GM23338 (cell line): ENCODE measurements around the gene PNPLA7. TPM values are rescaled to one million over a fixed set of nuclear protein-coding genes. Genes with fewer than 3 reads are reported as not detected.
A peak's percentile ranks its signal among the peaks of the same experiment; 100 is the strongest.

Experiments used
- ATAC-seq: fragments of 200-7000 bp; cut with Tn5 transposase; 3 replicates; pipeline ENCODE4 v1.9.1; 2020
- DNase-seq: peaks from one replicate; pipeline ENCODE4 v3.0.0-alpha.2; 2015; ENCODE audit warnings: low spot score
- H2AFZ ChIP-seq: fragments of 200-600 bp; sonication (generic); 2 replicates; pipeline ENCODE4 v1.8.0; 2016; ENCODE audit warnings: antibody characterized with exemption, mild to moderate bottlenecking, moderate library complexity
- H3F3A ChIP-seq: fragments of 200-600 bp; sonication (generic); replicated peaks from 2 replicates; pipeline ENCODE4 v1.8.0; 2017; ENCODE audit warnings: antibody characterized with exemption, mixed run types, low read depth
- H3K27ac ChIP-seq: fragments of 200-600 bp; sonication (generic); 2 replicates; pipeline ENCODE4 v1.6.1; 2016; ENCODE audit warnings: low read depth
- H3K27me3 ChIP-seq: fragments of 200-600 bp; sonication (generic); 2 replicates; pipeline ENCODE4 v1.8.0; 2016; ENCODE audit warnings: mild to moderate bottlenecking, mixed run types, moderate library complexity; ENCODE audit not compliant: insufficient read depth
- H3K36me3 ChIP-seq: fragments of 200-600 bp; sonication (generic); 2 replicates; pipeline ENCODE4 v1.8.0; 2016; ENCODE audit warnings: mild to moderate bottlenecking; ENCODE audit not compliant: insufficient read depth
- H3K4me1 ChIP-seq: fragments of 200-600 bp; sonication (generic); 2 replicates; pipeline ENCODE4 v1.8.0; 2016; ENCODE audit warnings: mild to moderate bottlenecking, moderate library complexity; ENCODE audit not compliant: insufficient read depth
- H3K4me2 ChIP-seq: fragments of 200-600 bp; sonication (generic); 2 replicates; pipeline ENCODE4 v1.7.1; 2017; ENCODE audit warnings: mixed run types
- H3K4me3 ChIP-seq: fragments of 200-600 bp; sonication (generic); 2 replicates; pipeline ENCODE4 v1.6.1; 2016; ENCODE audit warnings: mixed run types
- H3K79me2 ChIP-seq: fragments of 200-600 bp; sonication (generic); replicated peaks from 2 replicates; pipeline ENCODE4 v1.8.0; 2017; ENCODE audit warnings: mild to moderate bottlenecking; ENCODE audit not compliant: insufficient read depth
- H3K9me2 ChIP-seq: fragments of 200-600 bp; sonication (generic); 2 replicates; pipeline ENCODE4 v1.8.0; 2017; ENCODE audit not compliant: insufficient read depth
- H4K20me1 ChIP-seq: fragments of 200-600 bp; sonication (generic); replicated peaks from 2 replicates; pipeline ENCODE4 v1.8.0; 2017; ENCODE audit warnings: mild to moderate bottlenecking; ENCODE audit not compliant: insufficient read depth
- H3K27ac Mint-ChIP-seq: 2 replicates; pipeline ENCODE4 v1.8.0; 2020; ENCODE audit warnings: inconsistent platforms, mild to moderate bottlenecking, moderate library complexity, mixed read lengths
- H3K27me3 Mint-ChIP-seq: 3 replicates; pipeline ENCODE4 v1.8.0; 2022; ENCODE audit warnings: low read depth, mild to moderate bottlenecking, moderate library complexity, mixed read lengths, inconsistent platforms; ENCODE audit not compliant: insufficient read depth, poor library complexity
- H3K36me3 Mint-ChIP-seq: 3 replicates; pipeline ENCODE4 v1.8.0; 2021; ENCODE audit warnings: low read depth, mild to moderate bottlenecking, inconsistent platforms, moderate library complexity, mixed read lengths
- H3K4me1 Mint-ChIP-seq: 3 replicates; pipeline ENCODE4 v1.8.0; 2020; ENCODE audit warnings: mild to moderate bottlenecking, inconsistent platforms, mixed read lengths
- H3K4me3 Mint-ChIP-seq: 3 replicates; pipeline ENCODE4 v1.8.0; 2021; ENCODE audit warnings: moderate library complexity, mild to moderate bottlenecking, inconsistent platforms, mixed read lengths
- H3K9me3 Mint-ChIP-seq: 3 replicates; pipeline ENCODE4 v1.8.0; 2020; ENCODE audit warnings: moderate library complexity, mild to moderate bottlenecking, inconsistent platforms, mixed read lengths
- CREB1 ChIP-seq: fragments of 250-450 bp; sonication (Bioruptor Pico); IDR thresholded peaks from 2 replicates; pipeline ENCODE4 v1.5.0; 2020; ENCODE audit warnings: low read depth, mild to moderate bottlenecking, moderate library complexity
- CTCF ChIP-seq, 2 experiments: fragments of 200-600 bp in 1 of 2; sonication (generic) in 1 of 2; conservative IDR thresholded peaks; 2 replicates each; pipeline versions ENCODE4 v1.5.1 to v1.6.1; 2016 to 2017; ENCODE audit warnings: antibody characterized with exemption in 2 of 2, low read depth in 2 of 2, mild to moderate bottlenecking in 2 of 2, moderate library complexity in 1 of 2
- EZH2 ChIP-seq: fragments of 200-600 bp; sonication (generic); IDR thresholded peaks from one replicate; pipeline ENCODE4 v1.8.0; 2017; ENCODE audit warnings: antibody characterized with exemption, mild to moderate bottlenecking, low read depth; ENCODE audit not compliant: unreplicated experiment
- JUNB ChIP-seq: IDR thresholded peaks from one replicate; pipeline ENCODE4 v1.6.1; 2016; ENCODE audit warnings: antibody characterized with exemption; ENCODE audit not compliant: unreplicated experiment
- NANOG ChIP-seq: IDR thresholded peaks from 2 replicates; pipeline ENCODE4 v1.6.1; 2016; ENCODE audit warnings: antibody characterized with exemption, borderline replicate concordance
- POLR2AphosphoS5 ChIP-seq: IDR thresholded peaks from 2 replicates; pipeline ENCODE4 v1.6.1; 2016; ENCODE audit warnings: antibody characterized with exemption, low read depth
- STAT1 ChIP-seq: IDR thresholded peaks from one replicate; pipeline ENCODE4 v1.6.1; 2016; ENCODE audit warnings: antibody characterized with exemption; ENCODE audit not compliant: unreplicated experiment
- ZNF114 ChIP-seq: fragments of 250-450 bp; sonication (Bioruptor Pico); IDR thresholded peaks from 2 replicates; pipeline ENCODE4 v1.5.0; 2020; ENCODE audit warnings: mild to moderate bottlenecking, moderate library complexity
- ZNF331 ChIP-seq: fragments of 250-450 bp; sonication (Bioruptor Pico); IDR thresholded peaks from 2 replicates; pipeline ENCODE4 v1.5.0; 2020; ENCODE audit warnings: low read depth, mild to moderate bottlenecking, moderate library complexity
- polyA plus RNA-seq: library from polyadenylated mRNA; unstranded; fragments of >200 nt; fragmentation: Nextera tagmentation; extraction: Ambion mirVana; gene quantifications from 2 replicates; pipeline ENCODE4 v1.2.1, GENCODE V29; 2016
- total RNA-seq: library from RNA; depleted of rRNA; stranded (reverse); fragments of >200 nt; shearing (Covaris generic); gene quantifications from 2 replicates; pipeline ENCODE4 v1.2.3, GENCODE V29; 2014
- TF ChIP-seq, protein P1 (sequence below): IDR thresholded peaks from one replicate; pipeline ENCODE4 v1.6.1; 2018; ENCODE audit warnings: antibody characterized with exemption; ENCODE audit not compliant: unreplicated experiment
- TF ChIP-seq, protein P2 (sequence below): IDR thresholded peaks from 2 replicates; pipeline ENCODE4 v1.6.1; 2016; ENCODE audit warnings: antibody characterized with exemption

The PNPLA7 gene
- total and polyA plus RNA-seq, 2 experiments from 2014 or later = 0.45 to 0.80 TPM

- TF ChIP-seq, protein P1, sequence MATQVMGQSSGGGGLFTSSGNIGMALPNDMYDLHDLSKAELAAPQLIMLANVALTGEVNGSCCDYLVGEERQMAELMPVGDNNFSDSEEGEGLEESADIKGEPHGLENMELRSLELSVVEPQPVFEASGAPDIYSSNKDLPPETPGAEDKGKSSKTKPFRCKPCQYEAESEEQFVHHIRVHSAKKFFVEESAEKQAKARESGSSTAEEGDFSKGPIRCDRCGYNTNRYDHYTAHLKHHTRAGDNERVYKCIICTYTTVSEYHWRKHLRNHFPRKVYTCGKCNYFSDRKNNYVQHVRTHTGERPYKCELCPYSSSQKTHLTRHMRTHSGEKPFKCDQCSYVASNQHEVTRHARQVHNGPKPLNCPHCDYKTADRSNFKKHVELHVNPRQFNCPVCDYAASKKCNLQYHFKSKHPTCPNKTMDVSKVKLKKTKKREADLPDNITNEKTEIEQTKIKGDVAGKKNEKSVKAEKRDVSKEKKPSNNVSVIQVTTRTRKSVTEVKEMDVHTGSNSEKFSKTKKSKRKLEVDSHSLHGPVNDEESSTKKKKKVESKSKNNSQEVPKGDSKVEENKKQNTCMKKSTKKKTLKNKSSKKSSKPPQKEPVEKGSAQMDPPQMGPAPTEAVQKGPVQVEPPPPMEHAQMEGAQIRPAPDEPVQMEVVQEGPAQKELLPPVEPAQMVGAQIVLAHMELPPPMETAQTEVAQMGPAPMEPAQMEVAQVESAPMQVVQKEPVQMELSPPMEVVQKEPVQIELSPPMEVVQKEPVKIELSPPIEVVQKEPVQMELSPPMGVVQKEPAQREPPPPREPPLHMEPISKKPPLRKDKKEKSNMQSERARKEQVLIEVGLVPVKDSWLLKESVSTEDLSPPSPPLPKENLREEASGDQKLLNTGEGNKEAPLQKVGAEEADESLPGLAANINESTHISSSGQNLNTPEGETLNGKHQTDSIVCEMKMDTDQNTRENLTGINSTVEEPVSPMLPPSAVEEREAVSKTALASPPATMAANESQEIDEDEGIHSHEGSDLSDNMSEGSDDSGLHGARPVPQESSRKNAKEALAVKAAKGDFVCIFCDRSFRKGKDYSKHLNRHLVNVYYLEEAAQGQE = no peak
- TF ChIP-seq POLR2AphosphoS5 = no peak; the same call in none of the 2 replicates
- H3K27ac Mint-ChIP-seq = no peak overlapping the region
- H3K27ac ChIP-seq = no peak overlapping the region
These were observed 96.5 kb downstream of the PNPLA7 start for GRCh38 chr9:137453643-137454081.

GRCh38 chr9:137452761-137453642 is 97.2 kb downstream of the PNPLA7 start:
- Histone ChIP-seq H4K20me1 (no peaks in the 10 kb centered on the region; the same call in 1 of the 2 replicates), H3K79me2 (no peaks in the 10 kb centered on the region), H3K36me3 (peaks cover 6% of the 10 kb centered on the region; the same call in 1 of the 2 replicates), H3K27me3 (no peaks in the 10 kb centered on the region), H3K4me3 (peak overlapping the region; percentile 65), H3K4me2 (peak overlapping the region; percentile 90), H3F3A (0 out of 2 replicates have a peak, but pooled peaks cover 3% of the 10 kb centered on the region), H2AFZ (no peak overlapping the region), H3K9me2 (no peaks in the 10 kb centered on the region), H3K27ac (no peak overlapping the region), H3K4me1 (peaks cover 6% of the 10 kb centered on the region; the same call in 1 of the 2 replicates)
- Mint-ChIP-seq H3K4me1 (peaks cover 6% of the 10 kb centered on the region; the same call in 1 of the 3 replicates), H3K9me3 (no peaks in the 10 kb centered on the region), H3K27me3 (peaks cover 6% of the 10 kb centered on the region), H3K27ac (no peak overlapping the region), H3K4me3 (peak overlapping the region; percentile 76), H3K36me3 (peaks cover 6% of the 10 kb centered on the region; the same call in 2 of the 3 replicates)
- ATAC-seq (peak; percentile 16), DNase-seq (no peak)
- TF ChIP-seq NANOG (no peak), ZNF331 (no peak), CREB1 (no peak), CTCF (conservative IDR thresholded peaks at IDR 0.05; ENCODE audit: low read depth in 2 of 2) (no peak), ZNF114 (CRISPR knock-in tag) (no peak), EZH2 (no peak), STAT1 (no peak), POLR2AphosphoS5 (no peak), JUNB (no peak)
- TF ChIP-seq, protein P2, sequence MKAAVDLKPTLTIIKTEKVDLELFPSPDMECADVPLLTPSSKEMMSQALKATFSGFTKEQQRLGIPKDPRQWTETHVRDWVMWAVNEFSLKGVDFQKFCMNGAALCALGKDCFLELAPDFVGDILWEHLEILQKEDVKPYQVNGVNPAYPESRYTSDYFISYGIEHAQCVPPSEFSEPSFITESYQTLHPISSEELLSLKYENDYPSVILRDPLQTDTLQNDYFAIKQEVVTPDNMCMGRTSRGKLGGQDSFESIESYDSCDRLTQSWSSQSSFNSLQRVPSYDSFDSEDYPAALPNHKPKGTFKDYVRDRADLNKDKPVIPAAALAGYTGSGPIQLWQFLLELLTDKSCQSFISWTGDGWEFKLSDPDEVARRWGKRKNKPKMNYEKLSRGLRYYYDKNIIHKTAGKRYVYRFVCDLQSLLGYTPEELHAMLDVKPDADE = no peak
- TF ChIP-seq, protein P1 = no peak

More at GRCh38 chr9:137453643-137454081, 96.5 kb downstream of the PNPLA7 start:
- peak; percentile 96 for DNase-seq
- Histone ChIP-seq H3K9me2 (no peaks in the 10 kb centered on the region), H3F3A (0 out of 2 replicates have a peak, but pooled peaks cover 3% of the 10 kb centered on the region), H3K79me2 (no peaks in the 10 kb centered on the region), H3K4me2 (peak overlapping the region; percentile 90), H2AFZ (no peak overlapping the region), H3K36me3 (peaks cover 6% of the 10 kb centered on the region; the same call in 1 of the 2 replicates), H3K4me3 (peak overlapping the region; percentile 65), H3K27me3 (no peaks in the 10 kb centered on the region), H3K4me1 (peaks cover 6% of the 10 kb centered on the region; the same call in 1 of the 2 replicates), H4K20me1 (no peaks in the 10 kb centered on the region; the same call in 1 of the 2 replicates)
- H3K9me3 Mint-ChIP-seq = no peaks in the 10 kb centered on the region
- H3K36me3 Mint-ChIP-seq = peaks cover 6% of the 10 kb centered on the region; the same call in 2 of the 3 replicates
- peaks cover 6% of the 10 kb centered on the region; the same call in 1 of the 3 replicates for H3K4me1 Mint-ChIP-seq
- ATAC-seq = peak; percentile 89
- H3K4me3 Mint-ChIP-seq = peak overlapping the region; percentile 76
- H3K27me3 Mint-ChIP-seq = peaks cover 6% of the 10 kb centered on the region
